Measurements from ENCODE around the gene NHLH2. TPM values are rescaled to one million over a fixed set of nuclear protein-coding genes. Genes with fewer than 3 reads are reported as not detected.
A peak's percentile ranks its signal among the peaks of the same experiment; 100 is the strongest.

Gene NHLH2
- total RNA-seq, 1 experiment from 2014 or later = not detected

DNA sequence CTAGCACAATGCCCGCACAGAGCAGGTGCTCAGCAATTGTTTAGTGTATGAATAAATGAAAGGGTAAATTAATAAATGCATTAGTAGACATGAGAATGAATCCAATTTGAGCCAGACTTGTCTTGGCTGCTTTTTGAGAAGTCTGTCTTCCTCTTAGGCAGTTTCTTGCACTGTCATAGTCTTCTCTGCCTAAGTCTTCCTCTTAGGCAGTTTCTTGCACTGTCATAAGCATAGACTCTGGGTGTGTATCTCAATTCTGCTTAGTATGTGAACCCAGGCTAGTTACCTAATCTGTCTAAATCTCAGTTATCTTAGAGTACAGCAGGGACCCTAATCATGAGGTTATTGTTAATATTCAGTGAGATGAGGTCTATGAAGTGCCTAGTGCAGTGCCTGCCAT, 27.2 kb downstream of the NHLH2 start:
- no peak overlapping the region for H3K4me3 ChIP-seq
- no peaks in the 10 kb centered on the region for H3K4me1 ChIP-seq (replicated peaks; ENCODE audit: insufficient read depth)
- POLR2A ChIA-PET (ENCODE audit: unreplicated experiment) = no interaction called here
- no peaks in the 10 kb centered on the region for H3K79me2 ChIP-seq (ENCODE audit: low read depth)
- TF ChIP-seq, protein P1, sequence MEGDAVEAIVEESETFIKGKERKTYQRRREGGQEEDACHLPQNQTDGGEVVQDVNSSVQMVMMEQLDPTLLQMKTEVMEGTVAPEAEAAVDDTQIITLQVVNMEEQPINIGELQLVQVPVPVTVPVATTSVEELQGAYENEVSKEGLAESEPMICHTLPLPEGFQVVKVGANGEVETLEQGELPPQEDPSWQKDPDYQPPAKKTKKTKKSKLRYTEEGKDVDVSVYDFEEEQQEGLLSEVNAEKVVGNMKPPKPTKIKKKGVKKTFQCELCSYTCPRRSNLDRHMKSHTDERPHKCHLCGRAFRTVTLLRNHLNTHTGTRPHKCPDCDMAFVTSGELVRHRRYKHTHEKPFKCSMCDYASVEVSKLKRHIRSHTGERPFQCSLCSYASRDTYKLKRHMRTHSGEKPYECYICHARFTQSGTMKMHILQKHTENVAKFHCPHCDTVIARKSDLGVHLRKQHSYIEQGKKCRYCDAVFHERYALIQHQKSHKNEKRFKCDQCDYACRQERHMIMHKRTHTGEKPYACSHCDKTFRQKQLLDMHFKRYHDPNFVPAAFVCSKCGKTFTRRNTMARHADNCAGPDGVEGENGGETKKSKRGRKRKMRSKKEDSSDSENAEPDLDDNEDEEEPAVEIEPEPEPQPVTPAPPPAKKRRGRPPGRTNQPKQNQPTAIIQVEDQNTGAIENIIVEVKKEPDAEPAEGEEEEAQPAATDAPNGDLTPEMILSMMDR (conservative IDR thresholded peaks at IDR 0.05) = no peak
- TF ChIP-seq EZH2 (IDR thresholded peaks at IDR 0.05; ENCODE audit: low read depth) = no peak
- no peaks in the 10 kb centered on the region for H3K9me2 ChIP-seq (ENCODE audit: insufficient read depth)
- H3K27me3 ChIP-seq (ENCODE audit: insufficient read depth, low read depth) = no peaks in the 10 kb centered on the region
- no peak for DNase-seq
- H3F3A ChIP-seq (ENCODE audit: insufficient read depth, low read depth) = no peaks in the 10 kb centered on the region
- no peaks in the 10 kb centered on the region for H4K20me1 ChIP-seq (ENCODE audit: insufficient read depth)
- H3K27ac ChIP-seq = no peak overlapping the region
- intact Hi-C loops (cut with micrococcal nuclease; ENCODE audit: unreplicated experiment) = no loop called here
- no TSS peak for BruUV-seq (replicated peaks)
- no peak overlapping the region for H3K4me2 ChIP-seq
- H2AFZ ChIP-seq = no peak overlapping the region
- CTCF ChIA-PET = no interaction called here
- H3K36me3 ChIP-seq (ENCODE audit: low read depth) = no peaks in the 10 kb centered on the region
- no peaks in the 10 kb centered on the region for H3K9me3 ChIP-seq (ENCODE audit: insufficient read depth, low read depth)

DNA sequence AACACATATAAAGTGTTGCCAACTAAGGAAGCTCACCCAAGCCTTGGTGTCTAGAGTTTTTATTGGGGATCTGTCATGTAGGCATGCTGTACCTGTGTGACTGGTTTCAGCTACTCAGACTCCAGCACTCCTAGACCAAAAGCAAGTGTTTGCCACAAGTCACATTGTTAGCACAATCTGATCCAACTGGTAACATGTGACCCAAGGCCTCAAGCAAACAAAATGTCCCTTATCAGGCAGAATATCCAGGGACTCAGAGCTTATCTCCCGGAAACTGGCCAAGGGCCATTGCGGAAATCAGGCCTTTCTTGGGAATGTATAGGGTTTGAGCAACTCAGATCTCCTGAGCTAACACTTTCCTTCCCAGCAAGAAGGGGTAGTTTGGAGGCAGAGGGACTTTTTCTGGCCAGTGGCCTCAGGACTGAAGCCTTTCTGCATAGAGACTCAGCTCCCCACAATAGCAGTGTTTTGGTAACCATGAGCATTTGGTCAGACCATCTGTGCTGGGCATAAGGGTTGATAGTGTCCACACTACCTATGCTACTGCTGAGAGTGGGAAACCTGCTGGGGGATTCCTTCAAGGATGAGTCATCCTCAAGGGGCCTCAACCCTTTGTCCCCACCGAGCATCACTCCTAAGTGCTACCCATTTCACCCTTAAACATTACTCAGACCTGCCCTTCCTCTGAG, 29.6 kb downstream of the NHLH2 start:
- Histone ChIP-seq H3F3A (ENCODE audit: insufficient read depth, low read depth) (no peaks in the 10 kb centered on the region), H2AFZ (no peak overlapping the region), H4K20me1 (ENCODE audit: insufficient read depth) (no peaks in the 10 kb centered on the region), H3K27ac (no peak overlapping the region), H3K9me2 (ENCODE audit: insufficient read depth) (no peaks in the 10 kb centered on the region), H3K4me1 (replicated peaks; ENCODE audit: insufficient read depth) (no peaks in the 10 kb centered on the region), H3K4me3 (no peak overlapping the region), H3K79me2 (ENCODE audit: low read depth) (no peaks in the 10 kb centered on the region), H3K4me2 (no peak overlapping the region), H3K9me3 (ENCODE audit: insufficient read depth, low read depth) (no peaks in the 10 kb centered on the region), H3K36me3 (ENCODE audit: low read depth) (no peaks in the 10 kb centered on the region), H3K27me3 (ENCODE audit: insufficient read depth, low read depth) (no peaks in the 10 kb centered on the region)
- BruUV-seq (replicated peaks) = no TSS peak
- TF ChIP-seq EZH2 (IDR thresholded peaks at IDR 0.05; ENCODE audit: low read depth) = no peak
- TF ChIP-seq, protein P1 (conservative IDR thresholded peaks at IDR 0.05) = no peak
- intact Hi-C loops (cut with micrococcal nuclease; ENCODE audit: unreplicated experiment) = no loop called here
- ChIA-PET CTCF (interaction anchor here (0.8 kb wide), 1 partner anchor 209 kb away, joined by 4 read pairs; no protein-coding TSS in a partner anchor), POLR2A (ENCODE audit: unreplicated experiment) (no interaction called here)
- peak in 1 of 2 experiments; percentile 75 for DNase-seq

DNA sequence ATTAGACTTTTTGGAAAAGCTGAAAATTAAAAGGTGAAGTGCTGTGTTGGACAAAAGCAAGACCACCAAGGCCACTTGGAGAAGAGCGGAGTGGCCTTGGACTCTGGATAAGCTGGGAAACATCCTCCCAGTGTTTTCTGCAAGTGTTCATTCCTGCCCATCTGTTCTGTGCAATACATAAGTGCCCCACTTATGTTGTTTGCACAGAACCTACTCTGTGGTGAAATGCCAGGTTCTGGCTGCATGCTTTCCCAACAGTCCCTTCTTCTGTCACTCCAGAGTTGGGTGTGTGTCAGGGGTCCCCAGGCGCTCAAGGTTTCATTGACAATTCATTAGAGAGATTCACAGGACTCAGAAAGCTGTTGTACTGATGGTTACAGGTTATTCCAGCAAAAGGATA, 30.3 kb downstream of the NHLH2 start:
- ChIA-PET POLR2A (ENCODE audit: unreplicated experiment) (no interaction called here), CTCF (no interaction called here)

More for the DNA sequence above, 30.3 kb downstream of the NHLH2 start:
- Histone ChIP-seq H3K4me1 (replicated peaks; ENCODE audit: insufficient read depth) (no peaks in the 10 kb centered on the region), H4K20me1 (ENCODE audit: insufficient read depth) (no peaks in the 10 kb centered on the region), H3K27me3 (ENCODE audit: insufficient read depth, low read depth) (no peaks in the 10 kb centered on the region), H2AFZ (no peak overlapping the region), H3K4me3 (no peak overlapping the region), H3K79me2 (ENCODE audit: low read depth) (no peaks in the 10 kb centered on the region), H3K27ac (no peak overlapping the region), H3K36me3 (ENCODE audit: low read depth) (no peaks in the 10 kb centered on the region), H3K4me2 (no peak overlapping the region), H3K9me2 (ENCODE audit: insufficient read depth) (no peaks in the 10 kb centered on the region), H3F3A (ENCODE audit: insufficient read depth, low read depth) (no peaks in the 10 kb centered on the region), H3K9me3 (ENCODE audit: insufficient read depth, low read depth) (no peaks in the 10 kb centered on the region)
- TF ChIP-seq EZH2 (IDR thresholded peaks at IDR 0.05; ENCODE audit: low read depth) = no peak
- TF ChIP-seq, protein P1 (conservative IDR thresholded peaks at IDR 0.05) = no peak
- no TSS peak for BruUV-seq (replicated peaks)
- intact Hi-C loops (cut with micrococcal nuclease; ENCODE audit: unreplicated experiment) = no loop called here
- DNase-seq = no peak

All from PC-9 (cell line).